ENCODE results near the gene ZMYND8.

GRCh38 chr20:47296950-47297349, 59.5 kb downstream of the ZMYND8 start:
- TF ChIP-seq CTCF (conservative IDR thresholded peaks at IDR 0.05) (no peak), EZH2 (IDR thresholded peaks at IDR 0.05; ENCODE audit: low read depth) (no peak)
